ENCODE data around the gene WARS2. TPM values are rescaled to one million over a fixed set of nuclear protein-coding genes. Genes with fewer than 3 reads are reported as not detected.
"Not testable (repeated sequence)": the region's sequence is repeated elsewhere in the genome, so short reads cannot be mapped to it uniquely, and the experiment has no call there.

Gene WARS2
- 10.0 and 11.8 TPM in 2 replicates for total RNA-seq

- intact Hi-C loops (cut with micrococcal nuclease), result loop anchor here (1.0 to 5.0 kb wide), 4 partner anchors 1211 to 1773 kb away; partner anchors contain the start of genes GDAP2, MAN1A2 and WDR3
Observed at GRCh38 chr1:119140177-119141019, at the start of gene WARS2. Gene WARS2, minus strand, starts transcription at chr1:119140653. Its CDS starts 9 bp downstream, at chr1:119140644.

- intact Hi-C loops (cut with micrococcal nuclease), result no loop called here
Observed at GRCh38 chr1:119188926-119189325, 48.5 kb upstream of the WARS2 start.

GRCh38 chr1:119187416-119187815 is 47.0 kb upstream of the WARS2 start:
- intact Hi-C loops (cut with micrococcal nuclease), result no loop called here

GRCh38 chr1:119186471-119186870 is 46.0 kb upstream of the WARS2 start:
- intact Hi-C loops (cut with micrococcal nuclease), result no loop called here

- intact Hi-C loops (cut with micrococcal nuclease), result no loop called here
Observed at GRCh38 chr1:119184972-119185371, 44.5 kb upstream of the WARS2 start.

- intact Hi-C loops (cut with micrococcal nuclease), result no loop called here
Observed at GRCh38 chr1:119181218-119181617, 40.8 kb upstream of the WARS2 start.

GRCh38 chr1:119179051-119179450 is 38.6 kb upstream of the WARS2 start:
- intact Hi-C loops (cut with micrococcal nuclease), result no loop called here

- intact Hi-C loops (cut with micrococcal nuclease), result not testable (repeated sequence)
Observed at GRCh38 chr1:119172927-119173326, 32.5 kb upstream of the WARS2 start.

GRCh38 chr1:119171381-119172010 is 31.0 kb upstream of the WARS2 start:
- intact Hi-C loops (cut with micrococcal nuclease), result not testable (repeated sequence)

- intact Hi-C loops (cut with micrococcal nuclease), result no loop called here
Observed at GRCh38 chr1:119163396-119163795, 22.9 kb upstream of the WARS2 start.

- intact Hi-C loops (cut with micrococcal nuclease), result no loop called here
Observed at GRCh38 chr1:119160866-119161265, 20.4 kb upstream of the WARS2 start.

GRCh38 chr1:119160409-119160808 is 20.0 kb upstream of the WARS2 start:
- intact Hi-C loops (cut with micrococcal nuclease), result no loop called here

- intact Hi-C loops (cut with micrococcal nuclease), result no loop called here
Observed at GRCh38 chr1:119159966-119160365, 19.5 kb upstream of the WARS2 start.

- intact Hi-C loops (cut with micrococcal nuclease), result no loop called here
Observed at GRCh38 chr1:119159111-119159510, 18.7 kb upstream of the WARS2 start.

- intact Hi-C loops (cut with micrococcal nuclease), result not testable (repeated sequence)
Observed at GRCh38 chr1:119156761-119157160, 16.3 kb upstream of the WARS2 start.

GRCh38 chr1:119155069-119155468 is 14.6 kb upstream of the WARS2 start:
- intact Hi-C loops (cut with micrococcal nuclease), result not testable (repeated sequence)

GRCh38 chr1:119150150-119150549 is 9.7 kb upstream of the WARS2 start:
- intact Hi-C loops (cut with micrococcal nuclease), result no loop called here

- intact Hi-C loops (cut with micrococcal nuclease), result no loop called here
Observed at GRCh38 chr1:119147661-119148090, 7.2 kb upstream of the WARS2 start.

- intact Hi-C loops (cut with micrococcal nuclease), result no loop called here
Observed at GRCh38 chr1:119146466-119146865, 6.0 kb upstream of the WARS2 start.

- intact Hi-C loops (cut with micrococcal nuclease), result loop anchor here (5.0 kb wide), 1 partner anchor 1483 kb away; no protein-coding TSS in a partner anchor
Observed at GRCh38 chr1:119144813-119145212, 4.4 kb upstream of the WARS2 start.

- intact Hi-C loops (cut with micrococcal nuclease), result loop anchor here (5.0 kb wide), 1 partner anchor 1481 kb away; no protein-coding TSS in a partner anchor
Observed at GRCh38 chr1:119143706-119144105, 3.3 kb upstream of the WARS2 start.

GRCh38 chr1:119141660-119142059 is 1.2 kb upstream of the WARS2 start:
- intact Hi-C loops (cut with micrococcal nuclease), result loop anchor here (5.0 kb wide), 1 partner anchor 1479 kb away; no protein-coding TSS in a partner anchor

Data from T-helper 1 cell treated with Interleukin-12 subunit alpha and Interleukin-12 subunit beta and Interleukin-4 antibody, amounts not matched to agents 30 ng/mL and 1 ng/mL, for 36 hours (primary cell).